Omental fat pad (tissue), 4 donors: ENCODE data around the gene STARD3. TPM values are rescaled to one million over a fixed set of nuclear protein-coding genes. Genes with fewer than 3 reads are reported as not detected.

Source experiments
- ATAC-seq: fragments of 150-250 bp; one replicate; pipeline ENCODE4 v1.9.1; 2016; ENCODE audit warnings: mild to moderate bottlenecking, moderate library complexity; ENCODE audit not compliant: low FRiP score
- DNase-seq: peaks from one replicate; pipeline ENCODE4 v3.0.0-alpha.2; 2019; ENCODE audit warnings: low spot score
- CTCF ChIP-seq, 3 donors: fragments of 450-650 bp; IDR thresholded peaks; one replicate each; pipeline ENCODE4 v1.5.1; 2016 to 2017; ENCODE audit warnings: antibody characterized with exemption in 3 of 3, mild to moderate bottlenecking in 3 of 3, moderate library complexity in 2 of 3
- total RNA-seq, 4 donors: library from RNA; depleted of rRNA; stranded (reverse); fragments of >200 nt; gene quantifications; one replicate each; pipeline ENCODE4 v1.1.0, GENCODE V29; 2016

Gene STARD3
- total RNA-seq, 4 donors from 2014 or later = 24.9 to 75.5 (median 36.5) TPM

- TF ChIP-seq CTCF (IDR thresholded peaks at IDR 0.05) = no peak
- DNase-seq = no peak
- ATAC-seq = no peak
Measured at GRCh38 chr17:39605492-39606433, 31.2 kb upstream of the STARD3 start.

- ATAC-seq (peak; percentile 37), DNase-seq (no peak)
- no peak for TF ChIP-seq CTCF (IDR thresholded peaks at IDR 0.05)
Measured at GRCh38 chr17:39606434-39607056, 30.4 kb upstream of the STARD3 start.

- no peak for TF ChIP-seq CTCF (IDR thresholded peaks at IDR 0.05)
- ATAC-seq = no peak
- DNase-seq = no peak
Measured at GRCh38 chr17:39607057-39607850, 29.7 kb upstream of the STARD3 start.

GRCh38 chr17:39607851-39608130 lies 29.2 kb upstream of the STARD3 start, which contains the start of gene NEUROD2:
Gene NEUROD2, minus strand, starts transcription at chr17:39607920. Its CDS starts 1,321 bp downstream, at chr17:39606599.
- ATAC-seq = no peak
- no peak for DNase-seq
- TF ChIP-seq CTCF (IDR thresholded peaks at IDR 0.05) = no peak

- ATAC-seq = peak; percentile 10
- DNase-seq = no peak
- no peak for TF ChIP-seq CTCF (IDR thresholded peaks at IDR 0.05)
Measured at GRCh38 chr17:39608142-39608981, 28.6 kb upstream of the STARD3 start.

- no peak for DNase-seq
- no peak for TF ChIP-seq CTCF (IDR thresholded peaks at IDR 0.05)
- ATAC-seq = no peak
Measured at GRCh38 chr17:39609416-39610025, 27.4 kb upstream of the STARD3 start.
